Osteocyte (in vitro differentiated cells): Measurements from ENCODE around the gene SLC17A5. TPM values are rescaled to one million over a fixed set of nuclear protein-coding genes. Genes with fewer than 3 reads are reported as not detected.

Source experiments
- DNase-seq: peaks from one replicate; pipeline ENCODE4 v3.0.0; 2021; ENCODE audit warnings: mixed read lengths; ENCODE audit not compliant: unreplicated experiment; ENCODE audit errors: extremely low spot score
- H3K27ac Mint-ChIP-seq: one replicate; pipeline ENCODE4 v1.8.0; 2021; ENCODE audit warnings: mild to moderate bottlenecking, mixed read lengths; ENCODE audit not compliant: unreplicated experiment
- H3K27me3 Mint-ChIP-seq: one replicate; pipeline ENCODE4 v1.8.0; 2021; ENCODE audit warnings: mixed read lengths; ENCODE audit not compliant: unreplicated experiment
- H3K36me3 Mint-ChIP-seq: one replicate; pipeline ENCODE4 v1.8.0; 2021; ENCODE audit warnings: mixed read lengths; ENCODE audit not compliant: unreplicated experiment
- H3K4me1 Mint-ChIP-seq: one replicate; pipeline ENCODE4 v1.8.0; 2021; ENCODE audit warnings: mixed read lengths; ENCODE audit not compliant: unreplicated experiment
- H3K4me3 Mint-ChIP-seq: one replicate; pipeline ENCODE4 v1.8.0; 2021; ENCODE audit warnings: mild to moderate bottlenecking, moderate library complexity, mixed read lengths; ENCODE audit not compliant: unreplicated experiment
- H3K9me3 Mint-ChIP-seq: one replicate; pipeline ENCODE4 v1.8.0; 2021; ENCODE audit warnings: mixed read lengths; ENCODE audit not compliant: unreplicated experiment
- CTCF ChIP-seq: fragments of 200-600 bp; sonication (generic); IDR thresholded peaks from 2 replicates; pipeline ENCODE4 v1.5.0; 2021; ENCODE audit warnings: antibody characterized with exemption, mild to moderate bottlenecking, moderate library complexity
- total RNA-seq: library from RNA; stranded (reverse); gene quantifications from 2 replicates; pipeline ENCODE4 v1.2.1, GENCODE V29; 2021

SLC17A5 gene
- total RNA-seq, 1 donor from 2014 or later: 20.4 TPM

- Mint-ChIP-seq H3K27me3 (peaks cover 40% of the 10 kb centered on the region), H3K9me3 (no peaks in the 10 kb centered on the region), H3K4me3 (no peak overlapping the region), H3K4me1 (peaks cover 5% of the 10 kb centered on the region), H3K36me3 (no peaks in the 10 kb centered on the region), H3K27ac (no peak overlapping the region)
- DNase-seq: no peak
- TF ChIP-seq CTCF: no peak
These were observed 12.0 kb upstream of the SLC17A5 start for GRCh38 chr6:73665686-73666319.

GRCh38 chr6:73664701-73665100 is 10.9 kb upstream of the SLC17A5 start:
- DNase-seq: no peak
- Mint-ChIP-seq H3K9me3 (no peaks in the 10 kb centered on the region), H3K27ac (no peak overlapping the region), H3K36me3 (no peaks in the 10 kb centered on the region), H3K4me1 (peaks cover 5% of the 10 kb centered on the region), H3K4me3 (no peak overlapping the region), H3K27me3 (peaks cover 29% of the 10 kb centered on the region)
- no peak for TF ChIP-seq CTCF

- TF ChIP-seq CTCF: no peak
- Mint-ChIP-seq H3K36me3 (no peaks in the 10 kb centered on the region), H3K27ac (no peak overlapping the region), H3K4me3 (no peak overlapping the region), H3K27me3 (no peaks in the 10 kb centered on the region), H3K9me3 (no peaks in the 10 kb centered on the region), H3K4me1 (peaks cover 19% of the 10 kb centered on the region)
- no peak for DNase-seq
These were observed 3.4 kb upstream of the SLC17A5 start for GRCh38 chr6:73657201-73657600.

GRCh38 chr6:73656531-73657145 is 2.8 kb upstream of the SLC17A5 start:
- Mint-ChIP-seq H3K27me3 (no peaks in the 10 kb centered on the region), H3K9me3 (no peaks in the 10 kb centered on the region), H3K4me1 (peaks cover 22% of the 10 kb centered on the region), H3K4me3 (no peak overlapping the region), H3K36me3 (no peaks in the 10 kb centered on the region), H3K27ac (no peak overlapping the region)
- no peak for DNase-seq
- TF ChIP-seq CTCF: no peak

GRCh38 chr6:73655341-73655917 is 1.6 kb upstream of the SLC17A5 start:
- Mint-ChIP-seq H3K27me3 (no peaks in the 10 kb centered on the region), H3K9me3 (no peaks in the 10 kb centered on the region), H3K36me3 (no peaks in the 10 kb centered on the region), H3K4me1 (peaks cover 24% of the 10 kb centered on the region), H3K27ac (no peak overlapping the region), H3K4me3 (peak overlapping the region; percentile 29)
- no peak for TF ChIP-seq CTCF
- no peak for DNase-seq
